OCI-LY7 (cell line): ENCODE data around the gene CELF2. TPM values are rescaled to one million over a fixed set of nuclear protein-coding genes. Genes with fewer than 3 reads are reported as not detected.

Source experiments
- BruUV-seq: library from RNA; stranded (reverse); fragments of 400-500 nt; replicated peaks from 2 replicates; lab custom pipeline; 2021; lab: Mats Ljungman, UMichigan
- CTCF ChIA-PET: fragments of 300-600 bp; sonication (Branson Sonifier 250); formaldehyde crosslinking; loops from one replicate; lab custom pipeline; 2022; ENCODE audit warnings: antibody characterized with exemption; ENCODE audit not compliant: unreplicated experiment; lab: Charles Lee
- POLR2A ChIA-PET: fragments of 300-600 bp; sonication (Branson Sonifier 250); formaldehyde crosslinking; loops from one replicate; lab custom pipeline; 2022; ENCODE audit warnings: antibody characterized with exemption; lab: Charles Lee
- DNase-seq: peaks from one replicate; pipeline ENCODE4 v3.0.0-alpha.2; 2015; ENCODE audit warnings: low spot score
- H2AFZ ChIP-seq: fragments of 200-600 bp; sonication (generic), shearing (Covaris generic); 2 replicates; pipeline ENCODE4 v1.6.1; 2014; ENCODE audit warnings: mild to moderate bottlenecking, antibody characterized with exemption, low read length, moderate library complexity
- H3K27ac ChIP-seq: fragments of 200-600 bp; sonication (generic); 2 replicates; pipeline ENCODE4 v1.5.1; 2014; ENCODE audit warnings: mixed run types, low read depth, mild to moderate bottlenecking, moderate library complexity, low read length, inconsistent platforms; ENCODE audit not compliant: poor library complexity, severe bottlenecking
- H3K36me3 ChIP-seq: fragments of 200-600 bp; sonication (generic); 2 replicates; pipeline ENCODE4 v1.6.1; 2014; ENCODE audit warnings: mild to moderate bottlenecking, antibody characterized with exemption, low read length, moderate library complexity, mixed read lengths; ENCODE audit not compliant: insufficient read depth
- H3K4me1 ChIP-seq: fragments of 200-600 bp; sonication (generic); 2 replicates; pipeline ENCODE4 v1.5.1; 2014; ENCODE audit warnings: mild to moderate bottlenecking, low read length; ENCODE audit not compliant: insufficient read depth, poor library complexity, severe bottlenecking
- H3K4me2 ChIP-seq: fragments of 200-600 bp; sonication (generic); 2 replicates; pipeline ENCODE4 v1.6.1; 2014; ENCODE audit warnings: mild to moderate bottlenecking, low read length
- H3K4me3 ChIP-seq: fragments of 200-600 bp; sonication (generic); 2 replicates; pipeline ENCODE4 v1.5.1; 2014; ENCODE audit warnings: mild to moderate bottlenecking, low read depth, low read length; ENCODE audit not compliant: poor library complexity, severe bottlenecking
- H3K79me2 ChIP-seq: fragments of 200-600 bp; sonication (generic); 2 replicates; pipeline ENCODE4 v1.6.1; 2016; ENCODE audit warnings: low read depth, mild to moderate bottlenecking, low read length, moderate library complexity, mixed read lengths; ENCODE audit not compliant: insufficient read depth
- H3K9me2 ChIP-seq: fragments of 200-600 bp; sonication (generic); 2 replicates; pipeline ENCODE4 v1.6.1; 2016; ENCODE audit warnings: mild to moderate bottlenecking, low read length, mixed read lengths; ENCODE audit not compliant: insufficient read depth
- H3K9me3 ChIP-seq: fragments of 200-600 bp; sonication (generic); 2 replicates; pipeline ENCODE4 v1.6.1; 2014; ENCODE audit warnings: mild to moderate bottlenecking, mixed run types, low read length, mixed read lengths
- H4K20me1 ChIP-seq: fragments of 200-600 bp; sonication (generic); 2 replicates; pipeline ENCODE4 v1.6.1; 2014; ENCODE audit warnings: mild to moderate bottlenecking, antibody characterized with exemption, low read length, moderate library complexity, mixed read lengths; ENCODE audit not compliant: insufficient read depth
- EZH2phosphoT487 ChIP-seq: fragments of 200-600 bp; sonication (generic); IDR thresholded peaks from 2 replicates; pipeline ENCODE4 v1.6.1; 2018; ENCODE audit warnings: low read depth, borderline replicate concordance, mild to moderate bottlenecking, mixed run types, antibody characterized with exemption, low read length, moderate library complexity, mixed read lengths
- intact Hi-C: fragments of 100-400 bp; cut with micrococcal nuclease; formaldehyde crosslinking; loops from one replicate; pipeline ENCODE4 v1.10.0; 2022; ENCODE audit not compliant: unreplicated experiment
- total RNA-seq, 2 experiments: library from RNA; depleted of rRNA in 1 of 2; stranded (reverse); fragments of >200 nt in 1 of 2; shearing (Covaris generic) in 1 of 2; gene quantifications; 2 replicates each; pipeline ENCODE4 v1.2.3, GENCODE V29; 2014 to 2022
- TF ChIP-seq, protein P1 (sequence below): fragments of 200-600 bp; sonication (generic); conservative IDR thresholded peaks from 2 replicates; pipeline ENCODE4 v1.5.1; 2014; ENCODE audit warnings: mild to moderate bottlenecking, antibody characterized with exemption, low read length, moderate library complexity, mixed read lengths

CELF2 gene
- total RNA-seq, 2 experiments from 2014 or later = 5.4 to 19.1 TPM

DNA sequence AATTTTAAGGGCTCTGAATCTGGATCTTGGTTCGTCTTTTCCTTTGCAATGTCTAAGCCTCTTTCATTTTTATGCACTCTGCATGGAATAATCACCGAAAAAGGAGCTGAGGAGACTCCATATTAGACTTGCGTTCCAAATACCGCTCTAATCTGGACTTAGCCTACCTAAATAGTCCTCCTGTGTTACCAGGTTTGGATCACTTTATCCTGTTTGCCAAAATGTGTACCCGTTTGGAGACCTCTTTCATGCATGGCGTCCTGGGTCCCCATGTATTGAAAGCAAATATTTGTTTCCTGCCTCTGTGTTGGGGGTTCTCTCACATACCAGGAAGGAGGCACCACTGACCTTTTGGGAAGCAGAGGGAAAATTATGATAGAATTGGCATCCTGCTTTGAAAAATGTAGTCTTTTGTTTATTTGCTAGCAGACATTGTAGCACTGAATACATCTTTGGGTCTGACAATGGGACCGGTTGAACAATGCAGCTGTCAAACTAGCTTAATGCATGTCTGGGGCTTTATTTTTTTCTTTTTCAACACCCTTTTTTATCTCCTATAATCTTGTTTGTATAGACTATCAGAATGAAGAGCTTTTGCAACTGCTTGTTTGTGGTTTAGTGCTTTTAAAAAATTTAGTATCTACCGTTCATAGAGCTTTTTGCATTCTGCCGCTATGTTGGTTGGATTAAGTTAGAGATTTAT lies 11.8 kb upstream of the CELF2 start:
- H3K4me3 ChIP-seq = no peak overlapping the region
- CTCF ChIA-PET = no interaction called here
- no peak overlapping the region for H3K27ac ChIP-seq
- H2AFZ ChIP-seq = no peak overlapping the region
- H3K36me3 ChIP-seq = no peaks in the 10 kb centered on the region
- intact Hi-C loops = no loop called here
- H3K9me2 ChIP-seq = no peaks in the 10 kb centered on the region
- POLR2A ChIA-PET = interaction anchor here (0.7 to 2.2 kb wide), 2 partner anchors 10 to 11 kb away, joined by 3 to 6 read pairs; no protein-coding TSS in a partner anchor
- no TSS peak for BruUV-seq
- no peak for TF ChIP-seq EZH2phosphoT487
- TF ChIP-seq, protein P1, sequence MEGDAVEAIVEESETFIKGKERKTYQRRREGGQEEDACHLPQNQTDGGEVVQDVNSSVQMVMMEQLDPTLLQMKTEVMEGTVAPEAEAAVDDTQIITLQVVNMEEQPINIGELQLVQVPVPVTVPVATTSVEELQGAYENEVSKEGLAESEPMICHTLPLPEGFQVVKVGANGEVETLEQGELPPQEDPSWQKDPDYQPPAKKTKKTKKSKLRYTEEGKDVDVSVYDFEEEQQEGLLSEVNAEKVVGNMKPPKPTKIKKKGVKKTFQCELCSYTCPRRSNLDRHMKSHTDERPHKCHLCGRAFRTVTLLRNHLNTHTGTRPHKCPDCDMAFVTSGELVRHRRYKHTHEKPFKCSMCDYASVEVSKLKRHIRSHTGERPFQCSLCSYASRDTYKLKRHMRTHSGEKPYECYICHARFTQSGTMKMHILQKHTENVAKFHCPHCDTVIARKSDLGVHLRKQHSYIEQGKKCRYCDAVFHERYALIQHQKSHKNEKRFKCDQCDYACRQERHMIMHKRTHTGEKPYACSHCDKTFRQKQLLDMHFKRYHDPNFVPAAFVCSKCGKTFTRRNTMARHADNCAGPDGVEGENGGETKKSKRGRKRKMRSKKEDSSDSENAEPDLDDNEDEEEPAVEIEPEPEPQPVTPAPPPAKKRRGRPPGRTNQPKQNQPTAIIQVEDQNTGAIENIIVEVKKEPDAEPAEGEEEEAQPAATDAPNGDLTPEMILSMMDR = no peak
- H3K79me2 ChIP-seq = no peaks in the 10 kb centered on the region
- DNase-seq = no peak
- H3K4me2 ChIP-seq = no peak overlapping the region
- H3K4me1 ChIP-seq = no peaks in the 10 kb centered on the region
- H4K20me1 ChIP-seq = no peaks in the 10 kb centered on the region
- H3K9me3 ChIP-seq = no peaks in the 10 kb centered on the region

DNA sequence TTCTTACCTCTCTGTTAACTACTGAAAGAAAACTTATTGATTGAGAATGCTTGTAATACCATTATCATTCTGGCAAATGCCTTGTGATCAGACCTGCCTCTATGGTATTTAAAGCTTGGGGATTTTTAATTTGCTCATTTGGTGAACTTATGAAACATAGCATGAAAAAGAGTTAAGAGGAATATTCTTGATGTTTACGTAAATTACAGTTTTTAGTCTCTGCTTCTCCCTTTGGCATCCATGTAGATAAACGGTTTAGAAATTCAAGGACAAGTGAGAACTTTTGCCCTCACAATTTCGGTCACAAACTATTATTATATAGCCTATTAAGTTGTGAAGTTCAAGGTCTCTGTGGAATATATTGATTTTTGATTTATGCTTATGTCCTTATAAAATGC lies 11.2 kb upstream of the CELF2 start:
- Histone ChIP-seq H3K79me2 (no peaks in the 10 kb centered on the region), H3K9me2 (no peaks in the 10 kb centered on the region), H3K9me3 (no peaks in the 10 kb centered on the region), H3K4me2 (no peak overlapping the region), H2AFZ (no peak overlapping the region), H4K20me1 (no peaks in the 10 kb centered on the region), H3K4me3 (no peak overlapping the region), H3K36me3 (no peaks in the 10 kb centered on the region), H3K4me1 (no peaks in the 10 kb centered on the region), H3K27ac (no peak overlapping the region)
- intact Hi-C loops = no loop called here
- no peak for DNase-seq
- ChIA-PET CTCF (no interaction called here), POLR2A (interaction anchor here (2.2 kb wide), 1 partner anchor 12 kb away, joined by 6 read pairs; no protein-coding TSS in a partner anchor)
- BruUV-seq = no TSS peak
- TF ChIP-seq, protein P1 = no peak

DNA sequence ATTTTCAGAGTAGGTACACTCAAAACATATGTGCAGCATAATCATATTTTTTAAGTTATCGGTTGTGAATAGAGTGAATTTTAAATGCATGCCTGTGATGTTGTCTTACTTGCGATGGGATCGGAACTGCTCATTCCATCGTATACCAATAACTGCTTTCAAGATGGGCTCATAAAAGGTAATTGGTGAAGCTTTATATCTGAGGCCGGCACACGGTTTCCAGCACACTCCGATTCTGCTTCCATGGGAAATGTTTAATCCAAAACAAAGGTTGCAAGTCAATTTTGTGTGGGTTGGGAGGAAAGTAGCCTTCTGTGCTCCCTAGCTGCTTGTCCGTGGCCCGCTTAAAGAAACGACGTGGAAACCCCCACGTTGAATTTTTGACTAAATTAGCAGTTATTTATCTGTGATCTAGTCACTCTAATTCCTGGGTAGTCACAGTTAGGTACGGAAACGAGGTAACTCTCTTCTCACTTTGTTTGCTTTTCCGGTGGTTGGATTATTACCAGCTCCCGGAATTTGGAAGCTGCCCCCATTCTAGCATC lies 10.1 kb upstream of the CELF2 start:
- H3K9me3 ChIP-seq = no peaks in the 10 kb centered on the region
- H3K36me3 ChIP-seq = no peaks in the 10 kb centered on the region
- ChIA-PET CTCF (interaction anchor here (0.6 kb wide), 1 partner anchor 1231 kb away, joined by 3 read pairs; no protein-coding TSS in a partner anchor), POLR2A (interaction anchor here (2.2 kb wide), 1 partner anchor 13 kb away, joined by 6 read pairs; no protein-coding TSS in a partner anchor)
- H4K20me1 ChIP-seq = no peaks in the 10 kb centered on the region
- H3K4me2 ChIP-seq = no peak overlapping the region
- intact Hi-C loops = no loop called here
- H3K9me2 ChIP-seq = no peaks in the 10 kb centered on the region
- no peak for DNase-seq
- no peak overlapping the region for H3K4me3 ChIP-seq
- no peak overlapping the region for H2AFZ ChIP-seq
- no peaks in the 10 kb centered on the region for H3K79me2 ChIP-seq
- no TSS peak for BruUV-seq
- no peak overlapping the region for H3K27ac ChIP-seq
- TF ChIP-seq, protein P1 = no peak
- no peaks in the 10 kb centered on the region for H3K4me1 ChIP-seq
